ENCODE data around the gene TEX11.
"Not testable (repeated sequence)": the region's sequence is repeated elsewhere in the genome, so short reads cannot be mapped to it uniquely, and the experiment has no call there.

- TF ChIP-seq, protein P1, sequence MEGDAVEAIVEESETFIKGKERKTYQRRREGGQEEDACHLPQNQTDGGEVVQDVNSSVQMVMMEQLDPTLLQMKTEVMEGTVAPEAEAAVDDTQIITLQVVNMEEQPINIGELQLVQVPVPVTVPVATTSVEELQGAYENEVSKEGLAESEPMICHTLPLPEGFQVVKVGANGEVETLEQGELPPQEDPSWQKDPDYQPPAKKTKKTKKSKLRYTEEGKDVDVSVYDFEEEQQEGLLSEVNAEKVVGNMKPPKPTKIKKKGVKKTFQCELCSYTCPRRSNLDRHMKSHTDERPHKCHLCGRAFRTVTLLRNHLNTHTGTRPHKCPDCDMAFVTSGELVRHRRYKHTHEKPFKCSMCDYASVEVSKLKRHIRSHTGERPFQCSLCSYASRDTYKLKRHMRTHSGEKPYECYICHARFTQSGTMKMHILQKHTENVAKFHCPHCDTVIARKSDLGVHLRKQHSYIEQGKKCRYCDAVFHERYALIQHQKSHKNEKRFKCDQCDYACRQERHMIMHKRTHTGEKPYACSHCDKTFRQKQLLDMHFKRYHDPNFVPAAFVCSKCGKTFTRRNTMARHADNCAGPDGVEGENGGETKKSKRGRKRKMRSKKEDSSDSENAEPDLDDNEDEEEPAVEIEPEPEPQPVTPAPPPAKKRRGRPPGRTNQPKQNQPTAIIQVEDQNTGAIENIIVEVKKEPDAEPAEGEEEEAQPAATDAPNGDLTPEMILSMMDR (IDR thresholded peaks at IDR 0.05), result not testable (repeated sequence)
- not testable (repeated sequence) for TF ChIP-seq POLR2AphosphoS5, POLR2A (IDR thresholded peaks at IDR 0.05)
Observed at GRCh38 chrX:70733774-70734173, 174.7 kb downstream of the TEX11 start.
